Testis (tissue), 2 donors: ENCODE measurements around the gene MALL.

Source experiments
- POLR2A ChIP-seq: fragments of 450-650 bp; IDR thresholded peaks from one replicate; pipeline ENCODE4 v1.6.1; 2017; ENCODE audit warnings: antibody characterized with exemption, mild to moderate bottlenecking, moderate library complexity
- TF ChIP-seq, protein P1 (sequence below), 3 experiments: fragments of 450-650 bp in 2 of 3; fragments of 200-600 bp in 1 of 3; sonication (generic) in 1 of 3; IDR thresholded peaks; one replicate each; pipeline ENCODE4 v1.5.1; 2016 to 2019; ENCODE audit warnings: antibody characterized with exemption in 3 of 3, mild to moderate bottlenecking in 2 of 3, moderate library complexity in 1 of 3

DNA sequence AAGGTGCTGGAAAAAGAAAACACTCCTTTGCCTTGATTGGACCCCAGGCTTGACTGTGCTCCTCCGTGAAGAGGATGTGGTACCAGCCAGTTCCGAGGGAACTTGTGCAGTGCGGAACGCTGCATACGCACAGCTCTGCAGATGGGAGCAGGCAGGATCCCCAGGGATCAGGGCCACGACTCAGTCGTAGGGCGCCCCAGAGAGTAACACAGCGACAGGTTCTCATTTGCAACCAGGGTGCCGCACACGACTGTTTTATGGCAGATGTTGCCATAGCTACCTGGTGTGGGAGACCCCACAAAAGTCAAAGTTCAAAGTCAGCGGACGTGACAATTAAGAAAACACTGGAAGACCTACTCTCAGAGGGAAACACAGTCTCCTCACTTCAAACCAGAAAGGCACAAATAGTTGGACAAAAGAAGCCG is 779 bp downstream of the MALL start:
- TF ChIP-seq, protein P1, sequence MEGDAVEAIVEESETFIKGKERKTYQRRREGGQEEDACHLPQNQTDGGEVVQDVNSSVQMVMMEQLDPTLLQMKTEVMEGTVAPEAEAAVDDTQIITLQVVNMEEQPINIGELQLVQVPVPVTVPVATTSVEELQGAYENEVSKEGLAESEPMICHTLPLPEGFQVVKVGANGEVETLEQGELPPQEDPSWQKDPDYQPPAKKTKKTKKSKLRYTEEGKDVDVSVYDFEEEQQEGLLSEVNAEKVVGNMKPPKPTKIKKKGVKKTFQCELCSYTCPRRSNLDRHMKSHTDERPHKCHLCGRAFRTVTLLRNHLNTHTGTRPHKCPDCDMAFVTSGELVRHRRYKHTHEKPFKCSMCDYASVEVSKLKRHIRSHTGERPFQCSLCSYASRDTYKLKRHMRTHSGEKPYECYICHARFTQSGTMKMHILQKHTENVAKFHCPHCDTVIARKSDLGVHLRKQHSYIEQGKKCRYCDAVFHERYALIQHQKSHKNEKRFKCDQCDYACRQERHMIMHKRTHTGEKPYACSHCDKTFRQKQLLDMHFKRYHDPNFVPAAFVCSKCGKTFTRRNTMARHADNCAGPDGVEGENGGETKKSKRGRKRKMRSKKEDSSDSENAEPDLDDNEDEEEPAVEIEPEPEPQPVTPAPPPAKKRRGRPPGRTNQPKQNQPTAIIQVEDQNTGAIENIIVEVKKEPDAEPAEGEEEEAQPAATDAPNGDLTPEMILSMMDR (IDR thresholded peaks at IDR 0.05) = no peak
- TF ChIP-seq POLR2A = no peak
